ENCODE measurements around the gene ATP5F1D.

DNA sequence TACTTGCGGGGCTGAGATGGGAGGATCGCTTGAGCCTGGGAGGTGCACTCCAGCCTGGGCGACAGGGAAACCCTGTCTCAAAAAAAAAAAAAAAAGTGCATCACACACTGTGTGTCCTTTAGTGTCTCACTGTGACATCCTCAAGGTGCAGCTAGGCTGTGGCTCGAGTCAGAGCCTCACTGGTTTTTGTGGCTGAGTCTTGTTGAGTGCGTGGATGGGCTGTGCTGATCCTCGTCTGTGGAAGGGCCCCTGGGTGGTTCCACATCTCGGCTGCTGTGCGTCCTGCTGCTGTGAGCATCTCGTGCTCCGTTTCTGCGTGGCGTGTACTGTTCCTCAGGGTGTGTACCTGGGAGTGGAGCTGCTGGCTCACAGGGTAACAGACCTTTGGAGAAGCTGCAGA is 24.8 kb upstream of the ATP5F1D start:
- TF ChIP-seq, protein P1, sequence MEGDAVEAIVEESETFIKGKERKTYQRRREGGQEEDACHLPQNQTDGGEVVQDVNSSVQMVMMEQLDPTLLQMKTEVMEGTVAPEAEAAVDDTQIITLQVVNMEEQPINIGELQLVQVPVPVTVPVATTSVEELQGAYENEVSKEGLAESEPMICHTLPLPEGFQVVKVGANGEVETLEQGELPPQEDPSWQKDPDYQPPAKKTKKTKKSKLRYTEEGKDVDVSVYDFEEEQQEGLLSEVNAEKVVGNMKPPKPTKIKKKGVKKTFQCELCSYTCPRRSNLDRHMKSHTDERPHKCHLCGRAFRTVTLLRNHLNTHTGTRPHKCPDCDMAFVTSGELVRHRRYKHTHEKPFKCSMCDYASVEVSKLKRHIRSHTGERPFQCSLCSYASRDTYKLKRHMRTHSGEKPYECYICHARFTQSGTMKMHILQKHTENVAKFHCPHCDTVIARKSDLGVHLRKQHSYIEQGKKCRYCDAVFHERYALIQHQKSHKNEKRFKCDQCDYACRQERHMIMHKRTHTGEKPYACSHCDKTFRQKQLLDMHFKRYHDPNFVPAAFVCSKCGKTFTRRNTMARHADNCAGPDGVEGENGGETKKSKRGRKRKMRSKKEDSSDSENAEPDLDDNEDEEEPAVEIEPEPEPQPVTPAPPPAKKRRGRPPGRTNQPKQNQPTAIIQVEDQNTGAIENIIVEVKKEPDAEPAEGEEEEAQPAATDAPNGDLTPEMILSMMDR (IDR thresholded peaks at IDR 0.05) = no peak
- TF ChIP-seq POLR2A (IDR thresholded peaks at IDR 0.05) = no peak

Measured in adrenal gland (tissue), 5 donors.